HepG2 (cell line): Measurements from ENCODE around the gene KIAA1614.

Experiments
- ATF3 ChIP-seq: sonication (generic); formaldehyde crosslinking; IDR thresholded peaks from 2 replicates; pipeline ENCODE4 v1.4.0; 2020; ENCODE audit warnings: missing genetic modification reagents
- BRF2 ChIP-seq: sonication (generic); formaldehyde crosslinking; IDR thresholded peaks from 2 replicates; pipeline ENCODE4 v1.8.1; 2022; ENCODE audit warnings: mild to moderate bottlenecking, missing genetic modification reagents
- CREB3 ChIP-seq: sonication (generic); formaldehyde crosslinking; IDR thresholded peaks from 2 replicates; pipeline ENCODE4 v1.5.0; 2020; ENCODE audit warnings: missing genetic modification reagents
- CTCF ChIP-seq: sonication (generic); formaldehyde crosslinking; IDR thresholded peaks from 2 replicates; pipeline ENCODE4 v1.5.0; 2020; ENCODE audit warnings: mild to moderate bottlenecking, missing genetic modification reagents, moderate library complexity
- GLI4 ChIP-seq: sonication (generic); formaldehyde crosslinking; IDR thresholded peaks from 2 replicates; pipeline ENCODE4 v1.5.1; 2020; ENCODE audit warnings: missing genetic modification reagents, mild to moderate bottlenecking, moderate library complexity, borderline replicate concordance
- HIVEP1 ChIP-seq: sonication (generic); formaldehyde crosslinking; IDR thresholded peaks from 2 replicates; pipeline ENCODE4 v1.4.0; 2020; ENCODE audit warnings: mild to moderate bottlenecking, missing genetic modification reagents
- MAFK ChIP-seq, 2 experiments: IDR thresholded peaks in 1 of 2; conservative IDR thresholded peaks in 1 of 2; 2 replicates each; pipeline ENCODE4 v1.6.1; 2011; ENCODE audit warnings: improper control_type of control experiment in 2 of 2, low read length in 2 of 2
- MYC ChIP-seq: sonication (generic); formaldehyde crosslinking; IDR thresholded peaks from 2 replicates; pipeline ENCODE4 v1.9.0; 2021; ENCODE audit warnings: missing genetic modification reagents, borderline replicate concordance
- PHF8 ChIP-seq: sonication (generic); formaldehyde crosslinking; IDR thresholded peaks from 2 replicates; pipeline ENCODE4 v1.5.0; 2020; ENCODE audit warnings: missing genetic modification reagents
- SSRP1 ChIP-seq: IDR thresholded peaks from 2 replicates; pipeline ENCODE4 v1.6.1; 2016; ENCODE audit warnings: control low read depth
- STAT5B ChIP-seq: sonication (generic); formaldehyde crosslinking; IDR thresholded peaks from 2 replicates; pipeline ENCODE4 v1.4.0; 2020; ENCODE audit warnings: missing genetic modification reagents
- ZKSCAN1 ChIP-seq: fragments of 150-350 bp; IDR thresholded peaks from 2 replicates; pipeline ENCODE4 v1.6.1; 2014; ENCODE audit warnings: low read length
- ZNF704 ChIP-seq: sonication (generic); formaldehyde crosslinking; IDR thresholded peaks from 2 replicates; pipeline ENCODE4 v1.8.1; 2023; ENCODE audit warnings: mild to moderate bottlenecking, inconsistent platforms, moderate library complexity, missing genetic modification reagents, borderline replicate concordance
- ZSCAN12 ChIP-seq: sonication (generic); formaldehyde crosslinking; IDR thresholded peaks from 2 replicates; pipeline ENCODE4 v1.9.0; 2021; ENCODE audit warnings: mild to moderate bottlenecking, missing genetic modification reagents

- TF ChIP-seq CTCF (CRISPR knock-in tag) = no peak
- TF ChIP-seq SSRP1 (CRISPR knock-in tag) = no peak
- no peak for TF ChIP-seq HIVEP1
- TF ChIP-seq BRF2 (CRISPR knock-in tag) = no peak
- no peak for TF ChIP-seq CREB3 (CRISPR knock-in tag)
- TF ChIP-seq ZKSCAN1 = no peak
- TF ChIP-seq ZSCAN12 (CRISPR knock-in tag) = no peak
- TF ChIP-seq GLI4 (CRISPR knock-in tag) = no peak
- no peak for TF ChIP-seq STAT5B (CRISPR knock-in tag)
- no peak for TF ChIP-seq PHF8 (CRISPR knock-in tag)
- no peak for TF ChIP-seq MAFK (conservative IDR thresholded peaks at IDR 0.05 in 1 of 2, IDR thresholded peaks at IDR 0.05 in 1 of 2; ENCODE audit: low read length in 2 of 2)
- no peak for TF ChIP-seq ZNF704 (CRISPR knock-in tag)
- no peak for TF ChIP-seq ATF3 (CRISPR knock-in tag)
- no peak for TF ChIP-seq MYC (CRISPR knock-in tag)
Measured at GRCh38 chr1:180946541-180947498, 34.1 kb downstream of the KIAA1614 start.
